ENCODE measurements around the gene COQ9.

Gene COQ9

GRCh38 chr16:57444711-57445110 is 2.6 kb upstream of the COQ9 start:
- ATAC-seq, result no peak
- TF ChIP-seq TOX (CRISPR knock-in tag; IDR thresholded peaks at IDR 0.05; ENCODE audit: borderline replicate concordance) (no peak), OSR1 (CRISPR knock-in tag; IDR thresholded peaks at IDR 0.05) (no peak), CSRNP3 (CRISPR knock-in tag; IDR thresholded peaks at IDR 0.05) (no peak), ZFP3 (CRISPR knock-in tag; IDR thresholded peaks at IDR 0.05) (no peak), PATZ1 (CRISPR knock-in tag; IDR thresholded peaks at IDR 0.05; ENCODE audit: borderline replicate concordance) (no peak), ZNF70 (CRISPR knock-in tag; IDR thresholded peaks at IDR 0.05) (no peak), RARB (CRISPR knock-in tag; IDR thresholded peaks at IDR 0.05) (no peak), GLIS3 (CRISPR knock-in tag; IDR thresholded peaks at IDR 0.05) (no peak), PPARA (CRISPR knock-in tag; IDR thresholded peaks at IDR 0.05; ENCODE audit: borderline replicate concordance) (no peak), ZFP30 (CRISPR knock-in tag; IDR thresholded peaks at IDR 0.05) (no peak)

GRCh38 chr16:57445510-57445909 is 1.8 kb upstream of the COQ9 start:
- TF ChIP-seq ZNF565 (CRISPR knock-in tag; conservative IDR thresholded peaks at IDR 0.05; ENCODE audit: low read depth) (no peak), BACH2 (CRISPR knock-in tag; IDR thresholded peaks at IDR 0.05; ENCODE audit: borderline replicate concordance) (no peak), PPARA (CRISPR knock-in tag; IDR thresholded peaks at IDR 0.05; ENCODE audit: borderline replicate concordance) (no peak), CREB5 (CRISPR knock-in tag; IDR thresholded peaks at IDR 0.05; ENCODE audit: low read depth) (no peak), SNAI2 (CRISPR knock-in tag; IDR thresholded peaks at IDR 0.05) (no peak), ZFP30 (CRISPR knock-in tag; IDR thresholded peaks at IDR 0.05) (no peak), ZNF8 (CRISPR knock-in tag; IDR thresholded peaks at IDR 0.05) (no peak), TCF4 (CRISPR knock-in tag; IDR thresholded peaks at IDR 0.05; ENCODE audit: borderline replicate concordance) (no peak), ISL1 (CRISPR knock-in tag; IDR thresholded peaks at IDR 0.05) (no peak), ZNF70 (CRISPR knock-in tag; IDR thresholded peaks at IDR 0.05) (no peak), ZC3H10 (CRISPR knock-in tag; IDR thresholded peaks at IDR 0.05) (no peak), ZFP3 (CRISPR knock-in tag; IDR thresholded peaks at IDR 0.05) (no peak), PATZ1 (CRISPR knock-in tag; IDR thresholded peaks at IDR 0.05; ENCODE audit: borderline replicate concordance) (no peak), CSRNP3 (CRISPR knock-in tag; IDR thresholded peaks at IDR 0.05) (no peak), TSHZ2 (CRISPR knock-in tag; IDR thresholded peaks at IDR 0.05) (no peak), ARNTL (CRISPR knock-in tag; IDR thresholded peaks at IDR 0.05; ENCODE audit: borderline replicate concordance, low read depth) (no peak), OSR1 (CRISPR knock-in tag; IDR thresholded peaks at IDR 0.05) (no peak)
- no peak for ATAC-seq

Measured in SK-N-SH treated with all-trans-retinoic acid at 6 μM for 48 hours (cell line).